HG03439 (cell line): ENCODE results near the gene PAN3.

Experiments
- ATAC-seq: cut with Tn5 transposase; IDR thresholded peaks from one replicate; pipeline ENCODE4 v1.9.1; 2021; ENCODE audit warnings: mild to moderate bottlenecking, moderate library complexity; ENCODE audit not compliant: unreplicated experiment

The PAN3 gene

GRCh38 chr13:28297341-28297740, 159.0 kb downstream of the PAN3 start:
- ATAC-seq, result no peak

GRCh38 chr13:28299916-28300315, 161.6 kb downstream of the PAN3 start:
- no peak for ATAC-seq

GRCh38 chr13:28301839-28302238, 163.5 kb downstream of the PAN3 start:
- no peak for ATAC-seq

- no peak for ATAC-seq
Measured at GRCh38 chr13:28306325-28306724, 168.0 kb downstream of the PAN3 start.

GRCh38 chr13:28313579-28313978, 175.2 kb downstream of the PAN3 start:
- no peak for ATAC-seq

GRCh38 chr13:28314879-28315278, 176.5 kb downstream of the PAN3 start:
- ATAC-seq, result no peak

GRCh38 chr13:28316129-28316528, 177.8 kb downstream of the PAN3 start:
- no peak for ATAC-seq

- ATAC-seq, result no peak
Measured at GRCh38 chr13:28316836-28317235, 178.5 kb downstream of the PAN3 start.

GRCh38 chr13:28318496-28318895, 180.2 kb downstream of the PAN3 start:
- no peak for ATAC-seq

- ATAC-seq, result no peak
Measured at GRCh38 chr13:28319528-28319927, 181.2 kb downstream of the PAN3 start.

- no peak for ATAC-seq
Measured at GRCh38 chr13:28320209-28320608, 181.9 kb downstream of the PAN3 start.

GRCh38 chr13:28320884-28321574, 182.7 kb downstream of the PAN3 start:
- no peak for ATAC-seq

GRCh38 chr13:28321756-28322155, 183.4 kb downstream of the PAN3 start:
- ATAC-seq, result no peak

- ATAC-seq, result no peak
Measured at GRCh38 chr13:28322256-28322905, 184.0 kb downstream of the PAN3 start.

GRCh38 chr13:28324181-28324789, 185.9 kb downstream of the PAN3 start:
- ATAC-seq, result no peak

- no peak for ATAC-seq
Measured at GRCh38 chr13:28325022-28325421, 186.7 kb downstream of the PAN3 start.

GRCh38 chr13:28326056-28326455, 187.7 kb downstream of the PAN3 start:
- ATAC-seq, result no peak

GRCh38 chr13:28327373-28328270, 189.3 kb downstream of the PAN3 start:
- no peak for ATAC-seq

- no peak for ATAC-seq
Measured at GRCh38 chr13:28328271-28328607, 189.9 kb downstream of the PAN3 start.

- no peak for ATAC-seq
Measured at GRCh38 chr13:28329395-28330158, 191.2 kb downstream of the PAN3 start.
